Brain microvascular endothelial cell (primary cell): ENCODE measurements around the gene GPR171.

Source experiments
- DNase-seq: peaks from one replicate; pipeline ENCODE4 v3.0.0-alpha.2; 2020
- H3K27ac ChIP-seq: fragments of 250-450 bp; sonication (Bioruptor Pico); 2 replicates; pipeline ENCODE4 v1.5.1; 2020; ENCODE audit warnings: mild to moderate bottlenecking, moderate library complexity
- H3K27me3 ChIP-seq: fragments of 250-450 bp; sonication (Bioruptor Pico); replicated peaks from 2 replicates; pipeline ENCODE4 v1.5.1; 2020; ENCODE audit warnings: mild to moderate bottlenecking
- H3K36me3 ChIP-seq: fragments of 250-450 bp; sonication (Bioruptor Pico); replicated peaks from 2 replicates; pipeline ENCODE4 v1.5.1; 2020; ENCODE audit warnings: mild to moderate bottlenecking
- H3K4me3 ChIP-seq: 2 replicates; pipeline ENCODE4 v1.5.1; 2011; ENCODE audit warnings: low read depth, mild to moderate bottlenecking, control low read depth, low read length, moderate library complexity
- CTCF ChIP-seq: IDR thresholded peaks from 2 replicates; pipeline ENCODE4 v1.5.1; 2011; ENCODE audit warnings: low read depth, mild to moderate bottlenecking, moderate library complexity, low read length, control low read depth, inconsistent platforms; ENCODE audit errors: missing control alignments
- in situ Hi-C: cut with HindIII; loops from 2 replicates; pipeline ENCODE4 v1.10.0; 2017; ENCODE audit warnings: low sequenced_read_pairs, low pct_ligation_motif_present

The GPR171 gene

GRCh38 chr3:151210676-151211381 lies 7.8 kb upstream of the GPR171 start:
- Histone ChIP-seq H3K27me3 (no peaks in the 10 kb centered on the region), H3K4me3 (no peak overlapping the region), H3K27ac (no peak overlapping the region), H3K36me3 (no peaks in the 10 kb centered on the region)
- no peak for TF ChIP-seq CTCF
- DNase-seq = no peak
- in situ Hi-C loops = no loop called here

GRCh38 chr3:151209654-151210053 lies 6.6 kb upstream of the GPR171 start:
- in situ Hi-C loops = no loop called here

GRCh38 chr3:151206201-151206600 lies 3.2 kb upstream of the GPR171 start:
- Histone ChIP-seq H3K4me3 (no peak overlapping the region), H3K27ac (no peak overlapping the region), H3K36me3 (no peaks in the 10 kb centered on the region), H3K27me3 (no peaks in the 10 kb centered on the region)
- DNase-seq = no peak
- no peak for TF ChIP-seq CTCF
- in situ Hi-C loops = no loop called here

More at GRCh38 chr3:151209654-151210053, 6.6 kb upstream of the GPR171 start:
- no peak overlapping the region for H3K27ac ChIP-seq
- no peak overlapping the region for H3K4me3 ChIP-seq
- no peaks in the 10 kb centered on the region for H3K36me3 ChIP-seq
- no peaks in the 10 kb centered on the region for H3K27me3 ChIP-seq
- TF ChIP-seq CTCF = no peak
- DNase-seq = no peak

GRCh38 chr3:151205482-151205881 lies 2.5 kb upstream of the GPR171 start:
- Histone ChIP-seq H3K4me3 (no peak overlapping the region), H3K27me3 (no peaks in the 10 kb centered on the region), H3K36me3 (no peaks in the 10 kb centered on the region), H3K27ac (no peak overlapping the region)
- DNase-seq = no peak
- in situ Hi-C loops = no loop called here
- no peak for TF ChIP-seq CTCF

GRCh38 chr3:151204530-151205402 lies 1.8 kb upstream of the GPR171 start:
- DNase-seq = no peak
- H3K27ac ChIP-seq = no peak overlapping the region
- no peaks in the 10 kb centered on the region for H3K36me3 ChIP-seq
- in situ Hi-C loops = no loop called here
- TF ChIP-seq CTCF = no peak
- H3K4me3 ChIP-seq = no peak overlapping the region
- no peaks in the 10 kb centered on the region for H3K27me3 ChIP-seq
